Dedifferentiated amniotic fluid mesenchymal stem cell (primary cell): ENCODE measurements around the gene MLPH.
"Not testable (repeated sequence)": the region's sequence is repeated elsewhere in the genome, so short reads cannot be mapped to it uniquely, and the experiment has no call there.

Experiments used
- DNase-seq: peaks from one replicate; pipeline ENCODE4 v3.0.0-alpha.2; 2016; ENCODE audit errors: extremely low spot score

The MLPH gene

GRCh38 chr2:237458519-237458918, 28.5 kb upstream of the MLPH start:
- no peak for DNase-seq

- no peak for DNase-seq
These were observed 27.8 kb upstream of the MLPH start for GRCh38 chr2:237459226-237459625.

- no peak for DNase-seq
These were observed 27.3 kb upstream of the MLPH start for GRCh38 chr2:237459741-237460174.

GRCh38 chr2:237464757-237465391, 22.2 kb upstream of the MLPH start:
- DNase-seq: no peak

- DNase-seq: peak; percentile 84
These were observed 21.4 kb upstream of the MLPH start for GRCh38 chr2:237465515-237466148.

GRCh38 chr2:237466211-237466610, 20.8 kb upstream of the MLPH start:
- DNase-seq: no peak

- no peak for DNase-seq
These were observed 19.4 kb upstream of the MLPH start for GRCh38 chr2:237467447-237468179.

- DNase-seq: not testable (repeated sequence)
These were observed 17.6 kb upstream of the MLPH start for GRCh38 chr2:237469410-237469809.

GRCh38 chr2:237469849-237470248, 17.2 kb upstream of the MLPH start:
- no peak for DNase-seq

- no peak for DNase-seq
These were observed 16.1 kb upstream of the MLPH start for GRCh38 chr2:237470914-237471313.

GRCh38 chr2:237471438-237472186, 15.4 kb upstream of the MLPH start:
- DNase-seq: no peak

GRCh38 chr2:237472187-237472712, 14.8 kb upstream of the MLPH start:
- no peak for DNase-seq

- no peak for DNase-seq
These were observed 13.9 kb upstream of the MLPH start for GRCh38 chr2:237472909-237473877.

GRCh38 chr2:237473878-237474441, 13.1 kb upstream of the MLPH start:
- DNase-seq: no peak

- no peak for DNase-seq
These were observed 12.6 kb upstream of the MLPH start for GRCh38 chr2:237474442-237474911.

GRCh38 chr2:237474931-237475703, 11.9 kb upstream of the MLPH start:
- no peak for DNase-seq

- DNase-seq: no peak
These were observed 11.3 kb upstream of the MLPH start for GRCh38 chr2:237475704-237476141.

- no peak for DNase-seq
These were observed 9.0 kb upstream of the MLPH start for GRCh38 chr2:237478095-237478494.

GRCh38 chr2:237478979-237479378, 8.1 kb upstream of the MLPH start:
- no peak for DNase-seq
